Nephron progenitor cell (in vitro differentiated cells): ENCODE measurements around the gene NCMAP.

Experiments used
- DNase-seq: peaks from one replicate; pipeline ENCODE4 v3.0.0; 2021
- H3K27ac Mint-ChIP-seq: 2 replicates; pipeline ENCODE4 v1.8.0; 2021; ENCODE audit warnings: mild to moderate bottlenecking, moderate library complexity, mixed read lengths
- H3K27me3 Mint-ChIP-seq: 2 replicates; pipeline ENCODE4 v1.8.0; 2021; ENCODE audit warnings: mild to moderate bottlenecking, low read depth, mixed read lengths; ENCODE audit not compliant: poor library complexity
- H3K36me3 Mint-ChIP-seq: 2 replicates; pipeline ENCODE4 v1.8.0; 2021; ENCODE audit warnings: low read depth, mixed read lengths
- H3K4me1 Mint-ChIP-seq: 2 replicates; pipeline ENCODE4 v1.8.0; 2021; ENCODE audit warnings: mixed read lengths
- H3K4me3 Mint-ChIP-seq: 2 replicates; pipeline ENCODE4 v1.8.0; 2021; ENCODE audit warnings: mild to moderate bottlenecking, moderate library complexity, mixed read lengths
- H3K9me3 Mint-ChIP-seq: 2 replicates; pipeline ENCODE4 v1.8.0; 2021; ENCODE audit warnings: mild to moderate bottlenecking, moderate library complexity, mixed read lengths
- CTCF ChIP-seq: fragments of 200-600 bp; sonication (generic); IDR thresholded peaks from 2 replicates; pipeline ENCODE4 v1.5.0; 2021; ENCODE audit warnings: antibody characterized with exemption

NCMAP gene

GRCh38 chr1:24540051-24540905 lies 15.6 kb upstream of the NCMAP start:
- H3K4me3 Mint-ChIP-seq = no peak overlapping the region
- peaks cover 8% of the 10 kb centered on the region for H3K27me3 Mint-ChIP-seq
- DNase-seq = no peak
- no peaks in the 10 kb centered on the region for H3K36me3 Mint-ChIP-seq
- H3K9me3 Mint-ChIP-seq = no peaks in the 10 kb centered on the region
- TF ChIP-seq CTCF = no peak
- peaks cover 34% of the 10 kb centered on the region for H3K4me1 Mint-ChIP-seq
- no peak overlapping the region for H3K27ac Mint-ChIP-seq

GRCh38 chr1:24540906-24541710 lies 14.8 kb upstream of the NCMAP start:
- TF ChIP-seq CTCF = no peak
- H3K36me3 Mint-ChIP-seq = no peaks in the 10 kb centered on the region
- DNase-seq = no peak
- no peak overlapping the region for H3K27ac Mint-ChIP-seq
- H3K27me3 Mint-ChIP-seq = peaks cover 7% of the 10 kb centered on the region
- H3K9me3 Mint-ChIP-seq = no peaks in the 10 kb centered on the region
- no peak overlapping the region for H3K4me3 Mint-ChIP-seq
- H3K4me1 Mint-ChIP-seq = peaks cover 31% of the 10 kb centered on the region

GRCh38 chr1:24541711-24542346 lies 14.1 kb upstream of the NCMAP start:
- no peak overlapping the region for H3K27ac Mint-ChIP-seq
- no peaks in the 10 kb centered on the region for H3K9me3 Mint-ChIP-seq
- peak; percentile 11 for DNase-seq
- peaks cover 3% of the 10 kb centered on the region for H3K27me3 Mint-ChIP-seq
- peak; percentile 49 for TF ChIP-seq CTCF
- no peaks in the 10 kb centered on the region for H3K36me3 Mint-ChIP-seq
- H3K4me3 Mint-ChIP-seq = no peak overlapping the region
- peaks cover 24% of the 10 kb centered on the region for H3K4me1 Mint-ChIP-seq

DNA sequence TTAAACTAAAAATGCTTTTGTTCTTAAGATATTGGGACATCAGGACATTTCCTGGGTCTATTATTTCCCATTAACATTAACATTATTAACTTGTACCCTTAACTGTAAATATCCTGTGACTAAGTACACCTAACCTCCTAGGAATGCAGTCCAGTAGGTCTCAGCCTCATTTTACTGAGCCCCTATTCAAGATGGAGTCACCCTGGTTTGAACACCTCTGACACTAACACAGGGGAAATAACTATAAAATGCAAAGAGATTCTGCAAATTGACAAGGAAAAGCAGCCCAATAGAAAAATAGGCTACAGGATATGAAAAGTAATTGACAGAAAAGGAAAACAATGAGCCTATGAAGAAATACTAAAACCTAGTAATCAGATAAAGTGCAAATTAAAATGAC lies 11.6 kb upstream of the NCMAP start:
- no peaks in the 10 kb centered on the region for H3K36me3 Mint-ChIP-seq
- DNase-seq = no peak
- TF ChIP-seq CTCF = no peak
- peaks cover 7% of the 10 kb centered on the region for H3K27me3 Mint-ChIP-seq
- peaks cover 27% of the 10 kb centered on the region for H3K4me1 Mint-ChIP-seq
- no peak overlapping the region for H3K4me3 Mint-ChIP-seq
- no peaks in the 10 kb centered on the region for H3K9me3 Mint-ChIP-seq
- no peak overlapping the region for H3K27ac Mint-ChIP-seq

GRCh38 chr1:24545662-24546061 lies 10.2 kb upstream of the NCMAP start:
- Mint-ChIP-seq H3K4me1 (peaks cover 28% of the 10 kb centered on the region), H3K27me3 (peaks cover 11% of the 10 kb centered on the region), H3K36me3 (no peaks in the 10 kb centered on the region), H3K4me3 (no peak overlapping the region), H3K9me3 (no peaks in the 10 kb centered on the region), H3K27ac (no peak overlapping the region)
- no peak for DNase-seq
- TF ChIP-seq CTCF = no peak
